ENCODE results near the gene SRF.
A peak's percentile ranks its signal among the peaks of the same experiment; 100 is the strongest.

Gene SRF

GRCh38 chr6:43221046-43221972, 50.2 kb downstream of the SRF start:
- DNase-seq (ENCODE audit: low spot score) (peak; percentile 49), ATAC-seq (ENCODE audit: low read depth) (peak; percentile 54)
- Histone ChIP-seq H3K36me3 (ENCODE audit: low read depth) (peaks cover 10% of the 10 kb centered on the region; the same call in 1 of the 2 replicates), H3K27me3 (ENCODE audit: insufficient read depth, poor library complexity, severe bottlenecking) (no peaks in the 10 kb centered on the region), H3K4me3 (ENCODE audit: severe bottlenecking) (no peak overlapping the region), H3K4me1 (ENCODE audit: insufficient read depth, poor library complexity, severe bottlenecking) (no peaks in the 10 kb centered on the region), H3K9me3 (ENCODE audit: severe bottlenecking) (no peaks in the 10 kb centered on the region), H3K27ac (ENCODE audit: poor library complexity, severe bottlenecking) (peak overlapping the region; percentile 7)
- no peak for TF ChIP-seq CTCF (IDR thresholded peaks at IDR 0.05; ENCODE audit: poor library complexity, severe bottlenecking)

GRCh38 chr6:43222418-43223059, 51.5 kb downstream of the SRF start:
- no peak overlapping the region for H3K4me3 ChIP-seq (ENCODE audit: severe bottlenecking)
- ATAC-seq (ENCODE audit: low read depth), result 0 out of 3 replicates have a peak, but pooled peaks have one; percentile 10
- peak; percentile 36 for DNase-seq (ENCODE audit: low spot score)
- TF ChIP-seq CTCF (IDR thresholded peaks at IDR 0.05; ENCODE audit: poor library complexity, severe bottlenecking), result no peak
- H3K27ac ChIP-seq (ENCODE audit: poor library complexity, severe bottlenecking), result no peak overlapping the region
- no peaks in the 10 kb centered on the region for H3K27me3 ChIP-seq (ENCODE audit: insufficient read depth, poor library complexity, severe bottlenecking)
- H3K9me3 ChIP-seq (ENCODE audit: severe bottlenecking), result no peaks in the 10 kb centered on the region
- peaks cover 10% of the 10 kb centered on the region; the same call in 1 of the 2 replicates for H3K36me3 ChIP-seq (ENCODE audit: low read depth)
- no peaks in the 10 kb centered on the region for H3K4me1 ChIP-seq (ENCODE audit: insufficient read depth, poor library complexity, severe bottlenecking)

- ATAC-seq (ENCODE audit: low read depth), result no peak
- Histone ChIP-seq H3K27me3 (ENCODE audit: insufficient read depth, poor library complexity, severe bottlenecking) (no peaks in the 10 kb centered on the region), H3K27ac (ENCODE audit: poor library complexity, severe bottlenecking) (no peak overlapping the region), H3K4me1 (ENCODE audit: insufficient read depth, poor library complexity, severe bottlenecking) (no peaks in the 10 kb centered on the region), H3K9me3 (ENCODE audit: severe bottlenecking) (no peaks in the 10 kb centered on the region), H3K36me3 (ENCODE audit: low read depth) (peaks cover 10% of the 10 kb centered on the region; the same call in 1 of the 2 replicates), H3K4me3 (ENCODE audit: severe bottlenecking) (no peak overlapping the region)
- TF ChIP-seq CTCF (IDR thresholded peaks at IDR 0.05; ENCODE audit: poor library complexity, severe bottlenecking), result no peak
- peak; percentile 59 for DNase-seq (ENCODE audit: low spot score)
These were observed 52.1 kb downstream of the SRF start for GRCh38 chr6:43223175-43223574.

GRCh38 chr6:43226192-43226851, 55.3 kb downstream of the SRF start:
- Histone ChIP-seq H3K27me3 (ENCODE audit: insufficient read depth, poor library complexity, severe bottlenecking) (no peaks in the 10 kb centered on the region), H3K9me3 (ENCODE audit: severe bottlenecking) (no peaks in the 10 kb centered on the region), H3K4me3 (ENCODE audit: severe bottlenecking) (no peak overlapping the region), H3K27ac (ENCODE audit: poor library complexity, severe bottlenecking) (no peak overlapping the region), H3K36me3 (ENCODE audit: low read depth) (peaks cover 10% of the 10 kb centered on the region; the same call in 1 of the 2 replicates), H3K4me1 (ENCODE audit: insufficient read depth, poor library complexity, severe bottlenecking) (no peaks in the 10 kb centered on the region)
- ATAC-seq (ENCODE audit: low read depth), result no peak
- no peak for TF ChIP-seq CTCF (IDR thresholded peaks at IDR 0.05; ENCODE audit: poor library complexity, severe bottlenecking)
- DNase-seq (ENCODE audit: low spot score), result peak; percentile 28

Measured in RWPE2 (cell line).